DMS114 treated with DMSO at 0.1 percent for 48 hours (cell line): ENCODE measurements around the gene TMCO4.

Source experiments
- DNase-seq: peaks from one replicate; lab custom pipeline; 2025; ENCODE audit not compliant: unreplicated experiment; lab: John Stamatoyannopoulos, UW

TMCO4 gene

GRCh38 chr1:19750882-19751276 is 48.8 kb downstream of the TMCO4 start:
- DNase-seq, result no peak

GRCh38 chr1:19750101-19750881 is 49.4 kb downstream of the TMCO4 start:
- no peak for DNase-seq

- DNase-seq, result no peak
These were observed 50.0 kb downstream of the TMCO4 start for GRCh38 chr1:19749685-19750084.

GRCh38 chr1:19747761-19748160 is 52.0 kb downstream of the TMCO4 start:
- no peak for DNase-seq

- no peak for DNase-seq
These were observed 54.8 kb downstream of the TMCO4 start for GRCh38 chr1:19744886-19745285.

GRCh38 chr1:19744335-19744743 is 55.4 kb downstream of the TMCO4 start:
- no peak for DNase-seq

- no peak for DNase-seq
These were observed 55.9 kb downstream of the TMCO4 start for GRCh38 chr1:19743793-19744192.

- DNase-seq, result no peak
These were observed 56.5 kb downstream of the TMCO4 start for GRCh38 chr1:19743180-19743579.

- no peak for DNase-seq
These were observed 60.1 kb downstream of the TMCO4 start for GRCh38 chr1:19739628-19740027.

GRCh38 chr1:19738669-19739068 is 61.0 kb downstream of the TMCO4 start:
- no peak for DNase-seq

- no peak for DNase-seq
These were observed 61.6 kb downstream of the TMCO4 start for GRCh38 chr1:19738076-19738475.

- DNase-seq, result no peak
These were observed 62.5 kb downstream of the TMCO4 start for GRCh38 chr1:19737104-19737825.

- no peak for DNase-seq
These were observed 64.1 kb downstream of the TMCO4 start for GRCh38 chr1:19735440-19736127.

- DNase-seq, result no peak
These were observed 65.2 kb downstream of the TMCO4 start for GRCh38 chr1:19734472-19734999.

GRCh38 chr1:19734056-19734455 is 65.7 kb downstream of the TMCO4 start:
- no peak for DNase-seq

- no peak for DNase-seq
These were observed 66.1 kb downstream of the TMCO4 start for GRCh38 chr1:19733615-19734014.

- DNase-seq, result no peak
These were observed 68.3 kb downstream of the TMCO4 start for GRCh38 chr1:19731311-19731821.

GRCh38 chr1:19730793-19731192 is 68.9 kb downstream of the TMCO4 start:
- no peak for DNase-seq

GRCh38 chr1:19730232-19730631 is 69.5 kb downstream of the TMCO4 start:
- no peak for DNase-seq

GRCh38 chr1:19728413-19729145 is 71.1 kb downstream of the TMCO4 start:
- no peak for DNase-seq

- DNase-seq, result no peak
These were observed 74.1 kb downstream of the TMCO4 start for GRCh38 chr1:19725606-19726005.
